SK-N-MC (cell line): ENCODE results near the gene FLNA.

ENCODE experiments used
- EZH2 ChIP-seq: fragments of 200-600 bp; sonication (generic); IDR thresholded peaks from one replicate; pipeline ENCODE4 v1.6.1; 2017; ENCODE audit warnings: antibody characterized with exemption
- FOXP2 ChIP-seq: optimal IDR thresholded peaks from 2 replicates; pipeline ENCODE3; 2011; ENCODE audit warnings: mild to moderate bottlenecking, moderate library complexity; ENCODE audit not compliant: insufficient read depth; ENCODE audit errors: extremely low read length, control extremely low read depth
- POLR2AphosphoS5 ChIP-seq: IDR thresholded peaks from 2 replicates; pipeline ENCODE4 v1.6.1; 2012; ENCODE audit warnings: mild to moderate bottlenecking, low read depth, low read length, borderline replicate concordance

DNA sequence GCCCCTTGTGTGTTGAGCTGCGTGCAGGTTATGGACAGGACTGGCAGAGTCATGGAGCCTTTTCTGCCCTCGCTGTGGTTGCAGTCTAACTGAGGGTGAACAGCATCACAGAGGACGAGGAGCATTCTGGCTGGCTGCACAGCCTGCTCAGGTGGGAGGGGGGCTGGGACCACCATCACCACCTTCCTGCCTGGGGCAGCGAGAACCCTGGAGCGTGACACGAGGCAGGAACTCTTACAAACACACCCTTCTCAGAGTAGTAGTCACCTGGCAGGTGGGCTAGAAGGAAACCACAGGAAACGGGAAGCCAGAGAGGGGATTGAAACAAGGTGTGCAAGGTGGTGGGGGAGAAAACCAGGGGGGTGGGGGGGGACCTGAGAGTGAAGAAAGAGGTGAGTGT, 53.3 kb downstream of the FLNA start:
- no peak for TF ChIP-seq POLR2AphosphoS5
- no peak for TF ChIP-seq EZH2
- no peak for TF ChIP-seq FOXP2
